HG03354 (cell line): ENCODE data around the gene CACNA1E.
"Not testable (repeated sequence)": the region's sequence is repeated elsewhere in the genome, so short reads cannot be mapped to it uniquely, and the experiment has no call there.

Experiments used
- ATAC-seq: cut with Tn5 transposase; IDR thresholded peaks from one replicate; pipeline ENCODE4 v1.9.1; 2021; ENCODE audit warnings: mild to moderate bottlenecking; ENCODE audit not compliant: unreplicated experiment, poor library complexity, severe bottlenecking

The CACNA1E gene

DNA sequence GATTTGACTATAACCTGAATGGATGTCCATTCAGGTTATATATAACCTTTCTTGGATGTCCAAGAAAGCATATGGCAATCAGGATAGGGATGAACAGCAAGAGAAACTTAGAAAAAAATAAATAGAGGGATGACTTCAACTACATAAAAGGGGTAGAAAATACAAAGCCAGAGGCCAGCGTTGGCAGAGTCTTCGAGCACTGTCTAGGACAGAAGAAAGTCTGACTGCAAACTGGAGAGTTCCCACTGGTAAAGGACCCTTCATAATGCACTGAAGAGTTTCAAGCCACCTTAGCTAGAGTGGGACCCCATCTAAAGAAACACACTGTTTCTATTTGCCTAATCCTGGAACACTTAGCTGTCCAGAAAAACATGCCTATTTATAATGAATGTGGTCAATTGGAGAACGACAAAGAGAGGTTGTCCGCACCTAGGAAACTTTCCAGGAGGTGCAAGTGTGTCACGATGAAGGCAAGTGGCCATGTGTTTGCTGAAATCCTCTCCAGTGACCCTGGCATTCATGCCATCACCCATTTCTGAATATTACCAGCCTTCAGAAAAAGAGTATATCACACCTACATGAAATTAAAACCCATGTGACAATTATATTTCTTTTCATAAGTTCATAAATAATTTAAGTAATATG is 362.8 kb downstream of the CACNA1E start:
- no peak for ATAC-seq

DNA sequence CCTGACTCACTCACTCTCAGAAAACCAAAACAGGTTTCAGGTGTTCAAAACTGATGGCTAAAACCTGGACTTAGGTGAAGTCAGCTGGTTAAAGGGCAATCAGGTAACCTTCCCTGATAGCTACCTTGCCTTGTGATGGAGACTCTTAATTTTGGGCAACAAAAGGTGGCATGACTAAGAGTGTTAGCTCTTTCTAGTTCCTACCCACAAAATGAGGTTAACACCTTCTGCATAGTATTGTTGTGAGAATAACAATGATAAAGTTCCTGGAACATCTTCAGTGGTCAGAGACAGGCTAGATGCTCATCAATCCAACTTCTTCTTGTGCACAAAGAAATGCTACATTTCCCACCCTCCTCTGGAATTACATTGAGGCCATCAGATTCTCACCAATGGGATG is 363.4 kb downstream of the CACNA1E start:
- no peak for ATAC-seq

DNA sequence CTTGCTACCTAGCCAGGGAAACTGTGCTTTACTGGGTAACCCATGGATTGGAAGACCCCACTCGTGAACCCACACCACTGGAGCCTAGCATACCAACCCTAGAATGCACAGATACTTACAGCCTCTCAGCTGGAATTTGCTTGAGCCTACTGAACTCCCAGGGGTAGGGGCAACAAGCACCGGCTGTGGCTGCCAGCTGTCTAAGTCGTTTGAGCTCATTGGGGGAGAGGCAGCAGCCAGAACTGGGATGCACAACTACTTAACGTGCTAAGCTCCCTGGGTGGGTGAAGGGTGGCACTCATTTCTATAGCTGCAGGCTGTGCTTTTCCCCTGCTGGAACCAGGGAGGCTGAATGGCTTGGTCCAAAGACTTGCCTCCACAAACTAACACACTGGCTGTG is 365.8 kb downstream of the CACNA1E start:
- no peak for ATAC-seq

DNA sequence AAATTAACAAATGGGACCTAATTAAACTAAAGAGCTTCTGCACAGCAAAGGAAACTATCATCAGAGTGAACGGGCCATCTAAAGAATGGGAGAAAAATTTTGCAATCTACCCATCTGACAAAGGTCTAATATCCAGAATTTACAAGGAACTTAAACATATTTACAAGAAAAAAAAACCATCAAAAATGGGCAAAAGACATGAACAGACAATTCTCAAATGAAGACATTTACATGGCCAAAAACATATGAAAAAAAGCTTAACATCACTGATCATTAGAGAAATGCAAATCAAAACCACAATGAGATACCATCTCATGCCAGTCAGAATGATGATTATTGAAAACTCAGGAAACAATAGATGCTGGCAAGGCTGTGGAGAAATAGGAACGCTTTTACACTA is 370.9 kb downstream of the CACNA1E start:
- not testable (repeated sequence) for ATAC-seq

DNA sequence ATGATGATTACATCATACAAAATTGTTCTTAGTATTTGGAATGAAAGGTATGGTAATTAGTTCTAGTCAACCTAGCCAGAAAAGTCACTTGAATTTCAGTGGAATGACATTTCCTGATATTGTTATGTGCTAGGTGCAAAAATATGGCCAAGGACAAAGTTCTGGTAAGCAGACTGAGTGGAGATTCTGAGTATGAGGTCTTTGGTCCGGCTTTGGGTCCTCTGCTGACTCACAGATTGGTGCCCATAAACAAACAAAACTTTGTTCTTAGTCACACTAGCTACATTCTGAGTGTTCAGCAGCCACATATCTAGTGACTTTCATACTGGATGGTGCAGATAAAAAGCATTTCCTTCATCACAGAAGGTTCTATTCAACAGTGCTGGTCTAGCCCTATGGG is 372.1 kb downstream of the CACNA1E start:
- no peak for ATAC-seq
